A172 (cell line): Measurements from ENCODE around the gene DCX. TPM values are rescaled to one million over a fixed set of nuclear protein-coding genes. Genes with fewer than 3 reads are reported as not detected.

Source experiments
- DNase-seq: peaks from one replicate; pipeline ENCODE4 v3.0.0-alpha.2; 2015; ENCODE audit warnings: low spot score
- total RNA-seq: library from RNA; depleted of rRNA; stranded (reverse); fragments of >200 nt; shearing (Covaris generic); gene quantifications from 2 replicates; pipeline ENCODE4 v1.2.3, GENCODE V29; 2014; rRNA removed

DCX gene
- total RNA-seq, 1 experiment from 2014 or later: not detected

GRCh38 chrX:111309083-111309482 is 102.9 kb downstream of the DCX start:
- DNase-seq: no peak

- no peak for DNase-seq
These were observed 104.0 kb downstream of the DCX start for GRCh38 chrX:111308039-111308438.

- DNase-seq: no peak
These were observed 109.7 kb downstream of the DCX start for GRCh38 chrX:111302284-111302683.

- no peak for DNase-seq
These were observed 123.2 kb downstream of the DCX start for GRCh38 chrX:111288841-111289240.

DNA sequence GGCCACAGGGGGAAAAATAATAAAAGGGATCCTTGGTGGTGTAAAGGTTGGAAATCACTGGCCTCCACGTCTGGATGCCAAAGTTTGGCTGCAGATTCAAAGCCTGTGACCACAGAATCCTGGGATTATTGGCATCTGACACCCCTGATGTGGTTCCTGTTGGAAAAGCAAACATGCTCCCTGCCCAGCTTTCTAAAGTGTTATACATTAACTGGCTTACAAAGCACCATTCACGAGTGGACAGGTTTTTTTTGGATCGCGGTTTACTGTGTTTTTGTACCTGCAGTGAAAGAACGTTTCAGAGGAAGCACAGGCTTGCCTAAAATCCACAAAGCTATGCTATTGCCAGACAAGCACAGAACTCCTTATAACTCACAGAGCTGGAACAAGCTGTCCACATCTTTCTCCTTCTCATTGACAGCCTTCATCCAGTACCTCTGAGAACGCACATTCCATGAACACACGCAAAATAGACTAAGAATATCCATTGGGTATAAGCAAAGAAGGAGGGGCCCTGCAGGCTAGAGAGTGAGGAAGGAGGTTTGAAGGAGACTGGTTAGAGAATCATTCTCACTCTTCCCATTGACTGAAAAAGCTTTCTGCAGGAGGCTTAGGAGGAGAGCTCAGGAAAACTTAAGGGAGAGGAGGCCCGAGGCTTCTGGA is 127.2 kb downstream of the DCX start:
- DNase-seq: no peak

- no peak for DNase-seq
These were observed 128.5 kb downstream of the DCX start for GRCh38 chrX:111283446-111283845.

GRCh38 chrX:111282991-111283390 is 129.0 kb downstream of the DCX start:
- no peak for DNase-seq

DNA sequence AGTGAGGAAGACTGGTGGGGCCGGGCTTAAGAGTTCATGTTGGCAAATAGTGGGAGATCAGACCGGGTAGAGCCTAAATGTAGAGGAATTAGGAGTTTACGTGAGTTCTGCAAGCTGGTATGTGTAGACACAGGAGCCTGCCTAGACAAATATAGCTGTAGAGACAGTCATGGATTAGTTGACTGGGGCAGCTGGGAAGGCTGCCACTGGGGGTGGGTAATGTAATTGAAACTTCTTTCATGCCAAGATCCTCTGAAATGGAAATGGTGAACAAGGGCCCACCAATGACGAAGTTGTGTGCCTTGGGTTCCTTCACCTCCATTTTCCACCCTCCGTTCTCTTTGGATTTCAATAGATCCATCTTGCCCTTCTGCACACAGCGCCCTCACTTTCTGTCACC is 129.9 kb downstream of the DCX start:
- no peak for DNase-seq

DNA sequence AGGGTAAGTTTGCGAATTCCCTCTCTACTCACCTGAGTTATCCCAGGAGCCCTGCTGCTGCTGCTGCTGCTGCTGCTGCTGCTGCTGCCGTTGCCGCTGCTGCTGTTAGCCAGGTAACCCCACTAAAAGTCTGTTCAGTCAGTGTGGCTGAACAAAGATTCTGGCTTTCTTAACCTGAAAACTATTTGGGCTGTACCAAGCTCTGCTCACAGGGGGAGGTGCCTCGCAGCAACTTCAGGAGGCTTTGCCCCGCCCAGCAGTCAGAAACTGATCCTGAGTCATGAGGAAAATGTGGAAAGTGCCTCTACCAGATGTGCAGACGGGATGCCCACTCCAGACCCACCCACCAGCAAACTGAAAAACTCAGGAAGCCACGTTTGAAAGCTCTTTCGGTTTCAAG is 141.7 kb downstream of the DCX start, which contains the start of gene CAPN6:
CAPN6 (minus strand) TSS at position 145 of the 400 bp plus-strand sequence. CDS start 6,547 bp downstream, outside the sequence.
- no peak for DNase-seq

GRCh38 chrX:111268506-111268905 is 143.5 kb downstream of the DCX start:
- no peak for DNase-seq

GRCh38 chrX:111265486-111265885 is 146.5 kb downstream of the DCX start:
- no peak for DNase-seq

GRCh38 chrX:111264385-111264784 is 147.6 kb downstream of the DCX start:
- no peak for DNase-seq

- DNase-seq: no peak
These were observed 149.9 kb downstream of the DCX start for GRCh38 chrX:111262086-111262485.

GRCh38 chrX:111260451-111260850 is 151.5 kb downstream of the DCX start:
- DNase-seq: no peak

- DNase-seq: no peak
These were observed 152.4 kb downstream of the DCX start for GRCh38 chrX:111259559-111259958.

GRCh38 chrX:111257733-111258132 is 154.3 kb downstream of the DCX start:
- DNase-seq: no peak

GRCh38 chrX:111254896-111255693 is 156.9 kb downstream of the DCX start:
- DNase-seq: peak; percentile 6

DNA sequence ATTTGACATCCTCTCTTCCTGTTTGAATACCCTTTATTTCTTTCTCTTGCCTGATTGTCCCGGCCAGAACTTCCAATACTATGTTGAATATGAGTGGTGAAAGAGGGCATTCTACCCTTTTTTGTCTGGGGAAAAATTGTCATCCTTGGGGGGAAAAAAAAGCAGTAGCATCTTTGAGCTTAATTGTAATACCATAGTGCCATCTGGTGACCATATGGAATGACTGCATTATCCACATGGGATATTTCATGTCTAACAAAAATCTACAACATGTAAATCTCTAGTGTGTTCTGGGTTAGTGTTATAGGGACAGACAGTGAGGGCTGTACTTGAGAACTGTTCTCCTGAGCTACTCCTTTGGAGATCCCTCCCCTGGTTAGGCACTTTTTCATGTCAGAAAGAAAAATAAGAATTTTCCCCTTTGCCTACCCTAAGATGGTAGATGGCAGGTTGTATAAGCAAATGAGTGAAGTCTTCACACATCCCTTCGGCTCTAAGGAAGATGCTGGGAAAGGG is 167.7 kb downstream of the DCX start:
- DNase-seq: peak; percentile 0

Other genes with a start within 250 kb of the DCX start
- 0.19 TPM in 1 of 2 replicates, not detected in the other for gene CAPN6, start 141.7 kb downstream of the DCX start, total RNA-seq
- not detected in 2 replicates for gene SERTM2, start 99.5 kb upstream of the DCX start, total RNA-seq